Measurements from ENCODE around the gene PDK2. TPM values are rescaled to one million over a fixed set of nuclear protein-coding genes. Genes with fewer than 3 reads are reported as not detected.

The PDK2 gene
- total and polyA plus RNA-seq, 10 of the 15 experiments (the other 5 are each of a cell fraction or from before 2014, with no cell fraction given): 0.98 to 22.6 (median 12.3) TPM

DNA sequence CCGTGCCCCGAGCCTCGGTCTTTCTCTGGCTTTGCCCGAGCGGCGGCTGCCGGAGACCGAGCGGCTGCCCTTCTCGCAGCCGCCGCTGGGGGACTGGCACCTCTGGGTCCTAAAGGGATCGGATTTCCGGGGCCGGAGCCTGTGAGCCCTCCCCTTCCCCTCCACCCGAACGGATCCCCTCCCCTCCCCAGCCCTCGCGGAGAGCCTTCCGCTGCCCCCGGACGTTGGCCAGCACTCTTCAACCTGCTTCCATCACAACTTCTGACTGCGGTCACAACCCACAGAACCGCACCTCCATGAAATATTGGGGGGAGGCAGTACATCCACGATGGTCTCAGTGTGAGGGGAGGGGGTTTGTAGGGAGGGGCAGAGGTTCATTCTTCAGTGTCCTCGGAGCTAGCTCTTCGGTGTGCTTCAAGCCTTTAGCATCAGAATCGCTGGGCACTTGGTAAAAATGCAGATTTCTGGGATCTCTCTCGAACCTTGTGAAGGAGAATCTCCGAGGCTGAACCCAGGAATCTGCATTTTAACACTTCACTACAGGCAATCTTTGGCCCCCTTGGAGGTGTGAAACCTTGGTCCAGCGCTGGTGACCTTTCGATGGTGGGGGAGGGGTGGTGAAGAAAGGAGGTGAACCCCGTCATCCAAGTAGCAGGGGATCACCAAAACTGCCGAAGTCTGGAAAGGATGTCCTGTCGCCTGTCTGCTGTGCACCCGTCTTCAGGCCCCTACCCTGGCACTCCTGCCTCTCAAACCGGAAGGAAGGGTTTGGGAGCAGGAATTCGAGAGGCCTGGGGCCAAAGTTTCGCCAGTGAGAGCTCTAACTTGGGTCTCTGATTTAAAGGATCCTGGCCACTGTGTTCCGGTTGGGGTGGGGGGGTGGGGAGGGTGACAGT is 56.1 kb downstream of the PDK2 start (continued):
- TF ChIP-seq ETV6 (conservative IDR thresholded peaks at IDR 0.05 in 1 of 2, IDR thresholded peaks at IDR 0.05 in 1 of 2; ENCODE audit: borderline replicate concordance in 1 of 2, low read depth in 1 of 2): 0 out of 4 replicates have a peak, but pooled peaks of 1 of the 2 experiments have one; percentile 10
- no peak for TF ChIP-seq IRF3 (IDR thresholded peaks at IDR 0.05)
- TF ChIP-seq TCF3 (IDR thresholded peaks at IDR 0.05; ENCODE audit: borderline replicate concordance, insufficient read depth, low read depth, low read length): no peak
- TF ChIP-seq, protein P1, sequence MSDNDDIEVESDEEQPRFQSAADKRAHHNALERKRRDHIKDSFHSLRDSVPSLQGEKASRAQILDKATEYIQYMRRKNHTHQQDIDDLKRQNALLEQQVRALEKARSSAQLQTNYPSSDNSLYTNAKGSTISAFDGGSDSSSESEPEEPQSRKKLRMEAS (IDR thresholded peaks at IDR 0.05; ENCODE audit: low read depth, low read length): 0 out of 2 replicates have a peak, but pooled peaks have one; percentile 18
- TF ChIP-seq FOXK2 (IDR thresholded peaks at IDR 0.05): no peak
- TF ChIP-seq HDAC2 (IDR thresholded peaks at IDR 0.05): no peak
- no peak for TF ChIP-seq MYB (IDR thresholded peaks at IDR 0.05; ENCODE audit: borderline replicate concordance, low read depth, low read length)
- TF ChIP-seq ATF7 (IDR thresholded peaks at IDR 0.05; ENCODE audit: low read depth): peak; percentile 53
- peak; percentile 62; the same call in 1 of the 2 replicates for TF ChIP-seq ELK1 (IDR thresholded peaks at IDR 0.05; ENCODE audit: low read depth, low read length)
- no peak for TF ChIP-seq NFYB (IDR thresholded peaks at IDR 0.05; ENCODE audit: insufficient read depth, low read depth, low read length)
- TF ChIP-seq, protein P2, sequence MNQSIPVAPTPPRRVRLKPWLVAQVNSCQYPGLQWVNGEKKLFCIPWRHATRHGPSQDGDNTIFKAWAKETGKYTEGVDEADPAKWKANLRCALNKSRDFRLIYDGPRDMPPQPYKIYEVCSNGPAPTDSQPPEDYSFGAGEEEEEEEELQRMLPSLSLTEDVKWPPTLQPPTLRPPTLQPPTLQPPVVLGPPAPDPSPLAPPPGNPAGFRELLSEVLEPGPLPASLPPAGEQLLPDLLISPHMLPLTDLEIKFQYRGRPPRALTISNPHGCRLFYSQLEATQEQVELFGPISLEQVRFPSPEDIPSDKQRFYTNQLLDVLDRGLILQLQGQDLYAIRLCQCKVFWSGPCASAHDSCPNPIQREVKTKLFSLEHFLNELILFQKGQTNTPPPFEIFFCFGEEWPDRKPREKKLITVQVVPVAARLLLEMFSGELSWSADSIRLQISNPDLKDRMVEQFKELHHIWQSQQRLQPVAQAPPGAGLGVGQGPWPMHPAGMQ (IDR thresholded peaks at IDR 0.05; ENCODE audit: borderline replicate concordance): no peak
- TF ChIP-seq HCFC1 (IDR thresholded peaks at IDR 0.05; ENCODE audit: low read length): peak; percentile 25; the same call in 1 of the 2 replicates
- peak; percentile 25 to 46; a peak in 3 of 4 replicates for TF ChIP-seq IKZF2 (IDR thresholded peaks at IDR 0.05)
- no peak for TF ChIP-seq BCLAF1 (IDR thresholded peaks at IDR 0.05)
- TF ChIP-seq KDM1A (IDR thresholded peaks at IDR 0.05; ENCODE audit: borderline replicate concordance): no peak
- no peak for TF ChIP-seq CEBPZ (IDR thresholded peaks at IDR 0.05; ENCODE audit: low read depth, low read length)
- TF ChIP-seq SUPT20H (IDR thresholded peaks at IDR 0.05; ENCODE audit: borderline replicate concordance, control insufficient read depth, low read depth, low read length): no peak
- TF ChIP-seq SMARCA5 (IDR thresholded peaks at IDR 0.05): peak; percentile 76; the same call in 1 of the 2 replicates
